A549 (cell line): Measurements from ENCODE around the gene GNA15. TPM values are rescaled to one million over a fixed set of nuclear protein-coding genes. Genes with fewer than 3 reads are reported as not detected.

Source experiments
- ATAC-seq, 2 experiments: fragments of 200-7000 bp in 1 of 2; fragments of >200 bp in 1 of 2; cut with Nextera tagmentation in 1 of 2; cut with Tn5 transposase in 1 of 2; 3 replicates each; pipeline versions ENCODE4 v1.8.0 to v1.9.1; 2018 to 2020; ENCODE audit warnings: mild to moderate bottlenecking in 1 of 2, moderate library complexity in 1 of 2
- CTCF ChIA-PET: fragments of 300-600 bp; sonication (Branson Sonifier 250); formaldehyde crosslinking; extraction: SDS; loops from one replicate; lab custom pipeline; 2021; ENCODE audit warnings: antibody characterized with exemption, inconsistent platforms; lab: Yijun Ruan, JAX
- POLR2A ChIA-PET: fragments of 350-600 bp; formaldehyde crosslinking; extraction: SDS; loops from one replicate; lab custom pipeline; 2021; ENCODE audit warnings: antibody characterized with exemption, inconsistent platforms; lab: Yijun Ruan, JAX
- DNase-seq, 2 experiments: peaks; one replicate each; pipeline versions ENCODE4 v3.0.0 to v3.0.0-alpha.2; 2011 to 2016; ENCODE audit warnings: low read depth in 1 of 2, low spot score in 1 of 2
- FAIRE-seq: peaks from 2 replicates; lab custom pipeline; 2011; peaks lifted over from hg19 to GRCh38; lab: Jason Lieb, UNC
- H3K27ac ChIP-seq, 2 experiments: fragments of >200 bp; sonication (Bioruptor Twin); formaldehyde crosslinking; 3 replicates each; pipeline ENCODE4 v1.5.1; 2016 to 2017
- H3K4me1 ChIP-seq: fragments of >200 bp; sonication (Bioruptor Twin); formaldehyde crosslinking; 3 replicates; pipeline ENCODE4 v1.6.1; 2016
- H3K4me2 ChIP-seq: fragments of >200 bp; sonication (Bioruptor Twin); formaldehyde crosslinking; 3 replicates; pipeline ENCODE4 v1.6.1; 2016
- H3K4me3 ChIP-seq: fragments of >200 bp; sonication (Bioruptor Twin); formaldehyde crosslinking; 3 replicates; pipeline ENCODE4 v1.5.1; 2016
- H3K9me3 ChIP-seq: fragments of >200 bp; sonication (Bioruptor Twin); formaldehyde crosslinking; 3 replicates; pipeline ENCODE4 v1.6.1; 2016
- CBX2 ChIP-seq: fragments of 200-600 bp; sonication (generic); IDR thresholded peaks from 2 replicates; pipeline ENCODE4 v1.6.1; 2016; ENCODE audit warnings: low read depth, mild to moderate bottlenecking, borderline replicate concordance
- CBX8 ChIP-seq: fragments of 200-600 bp; sonication (generic); IDR thresholded peaks from 2 replicates; pipeline ENCODE4 v1.6.1; 2016
- EHMT2 ChIP-seq: fragments of 200-600 bp; sonication (generic); IDR thresholded peaks from 2 replicates; pipeline ENCODE4 v1.6.1; 2016; ENCODE audit warnings: antibody characterized with exemption, low read depth, mild to moderate bottlenecking, moderate library complexity
- EP300 ChIP-seq, 2 experiments: fragments of >200 bp; sonication (Bioruptor Twin); formaldehyde crosslinking; IDR thresholded peaks; 2 replicates in 1 of 2; 3 replicates in 1 of 2; pipeline ENCODE4 v1.6.1; 2016 to 2017
- ESRRA ChIP-seq: fragments of 150-350 bp; IDR thresholded peaks from 2 replicates; pipeline ENCODE4 v1.6.1; 2014; ENCODE audit warnings: mild to moderate bottlenecking, low read length, borderline replicate concordance
- FOSL2 ChIP-seq, 2 experiments: fragments of 450-650 bp in 1 of 2; fragments of >200 bp in 1 of 2; sonication (Bioruptor Twin) in 1 of 2; formaldehyde crosslinking; IDR thresholded peaks; 2 replicates each; pipeline versions ENCODE4 v1.5.0 to v1.6.1; 2016 to 2020; ENCODE audit warnings: mild to moderate bottlenecking in 1 of 2, moderate library complexity in 1 of 2
- FOXS1 ChIP-seq: fragments of 250-450 bp; sonication (Bioruptor Pico); IDR thresholded peaks from 2 replicates; pipeline ENCODE4 v1.5.0; 2020; ENCODE audit warnings: mild to moderate bottlenecking, moderate library complexity
- GATA3 ChIP-seq: IDR thresholded peaks from 2 replicates; pipeline ENCODE4 v1.6.1; 2012; ENCODE audit warnings: borderline replicate concordance
- HDAC2 ChIP-seq: fragments of 200-600 bp; sonication (generic); IDR thresholded peaks from 2 replicates; pipeline ENCODE4 v1.6.1; 2016
- HES2 ChIP-seq: fragments of >200 bp; sonication (Bioruptor Twin); formaldehyde crosslinking; IDR thresholded peaks from 2 replicates; pipeline ENCODE4 v1.6.1; 2016
- JUN ChIP-seq, 2 experiments: fragments of >200 bp; sonication (Bioruptor Twin); formaldehyde crosslinking; IDR thresholded peaks; 2 replicates in 1 of 2; 3 replicates in 1 of 2; pipeline ENCODE4 v1.6.1; 2016 to 2017
- JUNB ChIP-seq: fragments of >200 bp; sonication (Bioruptor Twin); formaldehyde crosslinking; IDR thresholded peaks from 2 replicates; pipeline ENCODE4 v1.6.1; 2016
- MAZ ChIP-seq: fragments of 150-350 bp; IDR thresholded peaks from 2 replicates; pipeline ENCODE4 v1.6.1; 2014; ENCODE audit warnings: antibody characterized with exemption, low read depth, low read length, borderline replicate concordance
- NFE2L2 ChIP-seq: fragments of 150-350 bp; conservative IDR thresholded peaks from 2 replicates; pipeline ENCODE4 v1.6.1; 2014; ENCODE audit warnings: low read length
- NR3C1 ChIP-seq: fragments of >200 bp; sonication (Bioruptor Twin); formaldehyde crosslinking; IDR thresholded peaks from 3 replicates; pipeline ENCODE4 v1.6.1; 2017
- POLR2A ChIP-seq: IDR thresholded peaks from 2 replicates; pipeline ENCODE4 v1.6.1; 2012; ENCODE audit warnings: mild to moderate bottlenecking, low read length
- POLR2AphosphoS2 ChIP-seq: conservative IDR thresholded peaks from 2 replicates; pipeline ENCODE4 v1.6.1; 2012; ENCODE audit warnings: low read length, improper control_type of control experiment, inconsistent platforms
- RAD21 ChIP-seq, 2 experiments: fragments of >200 bp in 1 of 2; sonication (Bioruptor Twin) in 1 of 2; formaldehyde crosslinking in 1 of 2; IDR thresholded peaks in 1 of 2; conservative IDR thresholded peaks in 1 of 2; 2 replicates in 1 of 2; 3 replicates in 1 of 2; pipeline ENCODE4 v1.6.1; 2012 to 2018; ENCODE audit warnings: inconsistent platforms in 1 of 2
- RARB ChIP-seq: fragments of 250-450 bp; sonication (Bioruptor Pico); IDR thresholded peaks from 2 replicates; pipeline ENCODE4 v1.8.0; 2021; ENCODE audit warnings: mild to moderate bottlenecking, moderate library complexity
- REST ChIP-seq: fragments of 200-600 bp; sonication (generic); IDR thresholded peaks from 2 replicates; pipeline ENCODE4 v1.6.1; 2016; ENCODE audit warnings: antibody characterized with exemption, mild to moderate bottlenecking, moderate library complexity
- RFX5 ChIP-seq: fragments of 450-650 bp; IDR thresholded peaks from 2 replicates; pipeline ENCODE4 v1.7.1; 2014; ENCODE audit warnings: antibody characterized with exemption, mild to moderate bottlenecking, moderate library complexity
- SMC3 ChIP-seq: fragments of >200 bp; sonication (Bioruptor Twin); formaldehyde crosslinking; IDR thresholded peaks from 3 replicates; pipeline ENCODE4 v1.6.1; 2018; ENCODE audit warnings: inconsistent platforms
- SREBF2 ChIP-seq: fragments of 450-650 bp; IDR thresholded peaks from 2 replicates; pipeline ENCODE4 v1.6.1; 2014; ENCODE audit warnings: mild to moderate bottlenecking, moderate library complexity
- TP53 ChIP-seq: fragments of 250-450 bp; sonication (Bioruptor Pico); IDR thresholded peaks from 2 replicates; pipeline ENCODE4 v1.5.0; 2021; ENCODE audit warnings: mild to moderate bottlenecking, moderate library complexity
- USF2 ChIP-seq: fragments of 450-650 bp; IDR thresholded peaks from 2 replicates; pipeline ENCODE4 v1.6.1; 2014; ENCODE audit warnings: antibody characterized with exemption
- ZNF302 ChIP-seq: fragments of 250-450 bp; sonication (Bioruptor Pico); IDR thresholded peaks from 2 replicates; pipeline ENCODE4 v1.9.0; 2021; ENCODE audit warnings: inconsistent platforms, mild to moderate bottlenecking, moderate library complexity
- WGBS: methylation state at CpG from one replicate; pipeline ENCODE4 v1.1.6; 2017; ENCODE audit errors: missing lambda C conversion rate; 5-methylcytosine and 5-hydroxymethylcytosine counted together
- polyA plus RNA-seq, 4 experiments: library from polyadenylated mRNA; depleted of rRNA in 3 of 4; stranded (reverse); fragments of >200 nt; fragmentation: RNase III in 1 of 4; extraction: RNeasy Plus Mini Kit Qiagen cat#74134 plus additional on column Dnase treatment in 1 of 4; gene quantifications; 2 replicates in 3 of 4; 3 replicates in 1 of 4; pipeline ENCODE4 v1.2.3, GENCODE V29; 2011 to 2017

GNA15 gene
- polyA plus RNA-seq, 2 of the 4 experiments (the other 2 are of a cell fraction), result 0.06 TPM; not detected in 1

DNA sequence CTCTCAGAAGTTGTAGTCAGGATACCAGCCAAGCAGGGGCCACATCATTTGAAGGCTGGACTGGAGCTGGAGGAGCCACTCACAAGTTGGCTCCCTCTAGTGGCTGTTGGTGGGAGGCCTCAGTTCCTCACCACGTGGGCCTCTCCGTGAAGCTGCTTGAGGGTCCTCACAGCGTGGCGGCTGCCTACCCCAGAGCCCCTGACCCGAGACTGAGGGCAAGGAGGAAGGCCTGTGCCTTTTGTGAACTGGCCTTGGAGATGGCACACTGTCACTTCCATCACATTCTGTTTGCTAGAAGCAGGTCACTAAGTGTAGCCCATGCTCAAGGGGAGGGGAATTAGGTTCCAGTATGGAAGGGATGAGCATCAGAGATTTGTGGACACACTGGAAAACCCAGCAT lies 27.1 kb upstream of the GNA15 start (continued):
- TF ChIP-seq RAD21 (conservative IDR thresholded peaks at IDR 0.05 in 1 of 2, IDR thresholded peaks at IDR 0.05 in 1 of 2), result peak in 1 of 2 experiments; percentile 39; a peak in 3 of 5 replicates
- TF ChIP-seq CBX8, result no peak
- no peak for TF ChIP-seq NR3C1
- TF ChIP-seq SMC3, result peak; percentile 32; the same call in 1 of the 3 replicates
- TF ChIP-seq FOSL2 (IDR thresholded peaks at IDR 0.05), result no peak
- no peak for TF ChIP-seq FOSL2 (CRISPR knock-in tag; IDR thresholded peaks at IDR 0.05)
- peak; percentile 33 for TF ChIP-seq USF2

DNA sequence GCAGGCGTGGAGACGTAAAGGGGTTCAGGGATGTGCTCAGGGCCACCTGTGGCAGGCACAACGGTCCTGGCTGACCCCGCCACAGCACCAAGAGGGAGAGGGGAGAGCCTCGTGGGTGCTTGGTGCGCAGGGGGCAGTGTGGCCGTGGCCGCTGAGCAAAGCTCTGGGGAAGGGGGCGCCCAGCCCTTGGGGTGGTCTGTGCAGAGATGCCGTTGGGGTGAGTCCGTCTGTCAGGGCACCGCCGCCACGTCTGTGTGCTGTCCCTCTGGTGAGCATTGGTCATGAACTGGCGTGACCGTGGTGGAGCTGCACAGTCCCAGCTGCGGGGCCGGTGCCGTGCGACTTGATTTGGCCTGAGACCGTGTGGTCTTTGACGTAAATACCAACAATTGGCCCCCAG lies 26.3 kb upstream of the GNA15 start:
- no peak for DNase-seq
- WGBS, result 91% methylated on average over 13 of the region's 22 CpGs

DNA sequence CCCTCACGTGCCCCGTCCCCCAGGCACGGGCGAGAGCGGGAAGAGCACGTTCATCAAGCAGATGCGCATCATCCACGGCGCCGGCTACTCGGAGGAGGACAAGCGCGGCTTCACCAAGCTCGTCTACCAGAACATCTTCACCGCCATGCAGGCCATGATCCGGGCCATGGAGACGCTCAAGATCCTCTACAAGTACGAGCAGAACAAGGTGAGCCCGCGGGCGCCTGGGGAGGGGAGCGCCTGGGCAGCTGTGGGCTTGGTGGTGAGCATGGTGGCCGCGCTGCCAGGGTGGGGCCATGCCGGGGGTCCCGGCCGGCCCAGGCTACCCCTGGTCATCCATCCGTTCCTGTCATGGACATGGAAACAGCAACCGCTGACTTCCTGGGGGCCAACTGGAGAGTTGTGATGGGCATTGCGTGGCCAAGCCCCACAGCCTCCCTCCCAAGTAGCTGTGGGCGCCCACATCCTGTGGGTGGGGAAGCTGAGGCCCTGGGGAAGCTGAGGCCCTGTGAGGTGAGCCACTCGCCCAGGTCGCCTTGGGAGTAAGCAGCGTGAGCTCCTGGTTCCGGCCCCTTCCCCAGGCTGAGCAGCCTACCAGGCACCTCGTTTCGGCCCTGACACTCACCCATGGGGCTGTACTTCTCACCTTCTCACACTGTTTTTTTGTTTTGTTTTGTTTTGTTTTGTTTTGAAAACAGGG lies 25.6 kb upstream of the GNA15 start:
- Histone ChIP-seq H3K4me2 (no peak overlapping the region), H3K4me1 (peaks cover 1% of the 10 kb centered on the region; the same call in 2 of the 3 replicates), H3K4me3 (no peak overlapping the region), H3K9me3 (no peaks in the 10 kb centered on the region), H3K27ac (no peak overlapping the region)
- DNase-seq (no peak), ATAC-seq (no peak), FAIRE-seq (no peak)
- ChIA-PET POLR2A (no interaction called here), CTCF (interaction anchor here (0.6 to 11.6 kb wide), 12 partner anchors 10 to 158 kb away, joined by 3 to 127 read pairs (median 4); no protein-coding TSS in a partner anchor)
- 95% methylated on average over 32 of the region's 37 CpGs for WGBS
- TF ChIP-seq POLR2AphosphoS2 (no peak), HES2 (no peak), REST (no peak), RFX5 (no peak), MAZ (no peak), JUNB (no peak), FOSL2 (IDR thresholded peaks at IDR 0.05) (no peak), FOSL2 (CRISPR knock-in tag; IDR thresholded peaks at IDR 0.05) (no peak), CBX8 (no peak), CBX2 (no peak), POLR2A (no peak), JUN (IDR thresholded peaks at IDR 0.05) (no peak)

More for the DNA sequence above, 26.3 kb upstream of the GNA15 start:
- ChIA-PET CTCF (interaction anchor here (1.0 to 11.6 kb wide), 11 partner anchors 11 to 158 kb away, joined by 3 to 127 read pairs (median 8); no protein-coding TSS in a partner anchor), POLR2A (no interaction called here)
- ATAC-seq, result no peak
- Histone ChIP-seq H3K4me2 (no peak overlapping the region), H3K4me1 (no peaks in the 10 kb centered on the region), H3K9me3 (no peaks in the 10 kb centered on the region), H3K4me3 (no peak overlapping the region), H3K27ac (no peak overlapping the region)
- TF ChIP-seq FOXS1, result no peak
- no peak for TF ChIP-seq EP300 (IDR thresholded peaks at IDR 0.05)
- no peak for TF ChIP-seq TP53 (CRISPR knock-in tag)
- TF ChIP-seq EHMT2, result no peak
- no peak for TF ChIP-seq REST
- TF ChIP-seq NR3C1, result no peak
- no peak for TF ChIP-seq NFE2L2
- no peak for TF ChIP-seq FOSL2 (IDR thresholded peaks at IDR 0.05)
- TF ChIP-seq FOSL2 (CRISPR knock-in tag; IDR thresholded peaks at IDR 0.05), result no peak
- no peak for TF ChIP-seq SREBF2
- TF ChIP-seq SMC3, result no peak
- TF ChIP-seq ESRRA, result no peak
- no peak for TF ChIP-seq HDAC2
- TF ChIP-seq ZNF302 (CRISPR knock-in tag), result no peak
- no peak for TF ChIP-seq GATA3
- no peak for TF ChIP-seq RARB (CRISPR knock-in tag)
- TF ChIP-seq POLR2A, result no peak
- FAIRE-seq, result no peak
